Activated CD8-positive, alpha-beta memory T cell treated with anti-CD3 and anti-CD28 coated beads for 24 hours (primary cell): ENCODE data around the gene LAD1.

Source experiments
- DNase-seq: peaks from one replicate; pipeline ENCODE4 v3.0.0-alpha.2; 2020

LAD1 gene

GRCh38 chr1:201346337-201346939 is 52.7 kb downstream of the LAD1 start:
- DNase-seq, result no peak

GRCh38 chr1:201345081-201345355 is 54.1 kb downstream of the LAD1 start:
- DNase-seq, result no peak

- no peak for DNase-seq
Measured at GRCh38 chr1:201344206-201345080, 54.7 kb downstream of the LAD1 start.

- DNase-seq, result no peak
Measured at GRCh38 chr1:201341377-201341776, 57.7 kb downstream of the LAD1 start.

- no peak for DNase-seq
Measured at GRCh38 chr1:201336711-201337450, 62.2 kb downstream of the LAD1 start.

GRCh38 chr1:201335901-201336300 is 63.2 kb downstream of the LAD1 start:
- DNase-seq, result no peak

GRCh38 chr1:201335174-201335870 is 63.8 kb downstream of the LAD1 start:
- DNase-seq, result no peak

GRCh38 chr1:201334325-201335173 is 64.6 kb downstream of the LAD1 start:
- DNase-seq, result no peak

- DNase-seq, result no peak
Measured at GRCh38 chr1:201332616-201333335, 66.3 kb downstream of the LAD1 start.

- DNase-seq, result no peak
Measured at GRCh38 chr1:201332021-201332420, 67.1 kb downstream of the LAD1 start.

GRCh38 chr1:201331166-201331565 is 68.0 kb downstream of the LAD1 start:
- DNase-seq, result no peak
